Fibroblast of villous mesenchyme (primary cell): Measurements from ENCODE around the gene POFUT2. TPM values are rescaled to one million over a fixed set of nuclear protein-coding genes. Genes with fewer than 3 reads are reported as not detected.

ENCODE experiments used
- DNase-seq: peaks from one replicate; pipeline ENCODE4 v3.0.0-alpha.2; 2010; ENCODE audit warnings: low read depth
- H3K4me3 ChIP-seq: 2 replicates; pipeline ENCODE4 v1.5.1; 2011; ENCODE audit warnings: low read depth, mild to moderate bottlenecking, low read length
- total RNA-seq: library from RNA; depleted of rRNA; stranded (reverse); fragments of >200 nt; gene quantifications from 2 replicates; pipeline ENCODE4 v1.2.3, GENCODE V29; 2012
- TF ChIP-seq, protein P1 (sequence below): IDR thresholded peaks from 2 replicates; pipeline ENCODE4 v1.5.1; 2012; ENCODE audit warnings: low read depth, mild to moderate bottlenecking, low read length; ENCODE audit not compliant: insufficient read depth

Gene POFUT2, protein sequence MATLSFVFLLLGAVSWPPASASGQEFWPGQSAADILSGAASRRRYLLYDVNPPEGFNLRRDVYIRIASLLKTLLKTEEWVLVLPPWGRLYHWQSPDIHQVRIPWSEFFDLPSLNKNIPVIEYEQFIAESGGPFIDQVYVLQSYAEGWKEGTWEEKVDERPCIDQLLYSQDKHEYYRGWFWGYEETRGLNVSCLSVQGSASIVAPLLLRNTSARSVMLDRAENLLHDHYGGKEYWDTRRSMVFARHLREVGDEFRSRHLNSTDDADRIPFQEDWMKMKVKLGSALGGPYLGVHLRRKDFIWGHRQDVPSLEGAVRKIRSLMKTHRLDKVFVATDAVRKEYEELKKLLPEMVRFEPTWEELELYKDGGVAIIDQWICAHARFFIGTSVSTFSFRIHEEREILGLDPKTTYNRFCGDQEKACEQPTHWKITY
- total RNA-seq = 43.8 and 60.0 TPM in 2 replicates

DNA sequence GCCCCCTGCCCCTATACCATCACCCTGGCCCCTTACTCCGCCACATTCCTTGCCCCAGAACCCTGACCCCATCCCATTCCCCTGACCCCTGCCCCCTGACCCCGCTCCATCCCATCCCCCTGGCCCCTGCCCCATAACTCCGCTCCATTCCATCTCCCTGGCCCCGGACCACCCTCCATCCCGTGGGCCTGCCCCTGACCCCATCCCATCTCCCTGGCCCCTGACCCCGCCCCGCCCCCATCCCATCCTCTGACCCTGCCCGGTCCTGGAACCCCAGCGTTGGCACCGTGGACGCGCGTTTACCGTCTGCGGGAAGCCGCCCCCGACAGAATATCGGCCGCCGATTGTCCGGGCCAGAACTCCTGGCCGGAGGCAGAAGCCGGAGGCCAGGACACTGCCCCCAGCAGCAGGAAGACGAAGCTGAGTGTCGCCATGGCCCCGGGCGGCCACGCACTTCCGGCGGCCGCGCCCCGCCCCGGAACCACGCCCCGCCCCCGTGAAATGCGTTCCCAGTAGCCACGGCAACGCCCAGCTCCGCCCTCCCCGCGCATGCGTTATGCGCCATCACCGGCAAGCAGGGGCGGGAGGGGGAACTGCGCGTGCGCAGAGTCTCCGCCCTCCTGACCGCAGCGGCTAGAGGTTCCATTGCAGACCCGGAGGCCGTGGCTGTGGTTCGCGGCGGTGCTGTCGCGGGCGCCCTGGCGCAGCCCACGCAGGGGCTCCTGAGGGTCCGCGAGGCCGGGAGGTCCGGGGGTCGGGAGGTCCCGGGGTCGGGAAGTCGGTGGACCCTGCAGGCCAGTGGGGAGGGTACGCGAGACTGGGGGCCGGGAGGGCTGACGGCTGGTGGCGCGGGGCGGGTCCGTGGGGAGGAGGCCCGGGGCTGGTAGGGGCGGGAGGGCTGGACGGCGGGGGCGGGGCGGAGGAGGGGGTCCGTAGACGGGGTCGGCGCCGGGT is at the start of gene POFUT2:
Gene POFUT2 (minus strand): TSS at position 458 of the 954 bp plus-strand sequence. CDS start 24 bp downstream, at position 434.
- DNase-seq = peak; percentile 96
- peak within 1 kb of the TSS; percentile 83 for H3K4me3 ChIP-seq
- TF ChIP-seq, protein P1, sequence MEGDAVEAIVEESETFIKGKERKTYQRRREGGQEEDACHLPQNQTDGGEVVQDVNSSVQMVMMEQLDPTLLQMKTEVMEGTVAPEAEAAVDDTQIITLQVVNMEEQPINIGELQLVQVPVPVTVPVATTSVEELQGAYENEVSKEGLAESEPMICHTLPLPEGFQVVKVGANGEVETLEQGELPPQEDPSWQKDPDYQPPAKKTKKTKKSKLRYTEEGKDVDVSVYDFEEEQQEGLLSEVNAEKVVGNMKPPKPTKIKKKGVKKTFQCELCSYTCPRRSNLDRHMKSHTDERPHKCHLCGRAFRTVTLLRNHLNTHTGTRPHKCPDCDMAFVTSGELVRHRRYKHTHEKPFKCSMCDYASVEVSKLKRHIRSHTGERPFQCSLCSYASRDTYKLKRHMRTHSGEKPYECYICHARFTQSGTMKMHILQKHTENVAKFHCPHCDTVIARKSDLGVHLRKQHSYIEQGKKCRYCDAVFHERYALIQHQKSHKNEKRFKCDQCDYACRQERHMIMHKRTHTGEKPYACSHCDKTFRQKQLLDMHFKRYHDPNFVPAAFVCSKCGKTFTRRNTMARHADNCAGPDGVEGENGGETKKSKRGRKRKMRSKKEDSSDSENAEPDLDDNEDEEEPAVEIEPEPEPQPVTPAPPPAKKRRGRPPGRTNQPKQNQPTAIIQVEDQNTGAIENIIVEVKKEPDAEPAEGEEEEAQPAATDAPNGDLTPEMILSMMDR = no peak

DNA sequence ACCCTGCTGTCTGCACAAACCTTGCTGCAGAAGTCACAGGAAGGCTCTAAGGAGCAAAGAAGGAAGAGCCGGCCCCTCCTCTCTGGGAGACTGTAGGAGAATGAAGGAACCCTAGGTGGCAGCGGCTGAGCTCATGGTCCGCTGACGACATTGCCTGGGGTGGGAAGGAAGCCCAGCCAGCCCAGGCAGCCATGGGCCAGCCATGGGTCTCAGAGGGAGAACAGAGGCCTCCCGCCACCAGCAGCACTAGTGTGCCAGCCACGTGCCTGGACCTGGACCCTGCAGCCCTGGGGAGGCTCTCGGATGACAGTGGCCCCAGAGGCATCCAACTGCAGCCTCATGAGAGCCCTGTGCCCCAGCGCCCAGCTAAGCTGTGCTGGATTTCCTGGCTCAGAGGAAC is 49.2 kb upstream of the POFUT2 start:
- no peak for DNase-seq
- TF ChIP-seq, protein P1 = no peak
- no peak overlapping the region for H3K4me3 ChIP-seq

DNA sequence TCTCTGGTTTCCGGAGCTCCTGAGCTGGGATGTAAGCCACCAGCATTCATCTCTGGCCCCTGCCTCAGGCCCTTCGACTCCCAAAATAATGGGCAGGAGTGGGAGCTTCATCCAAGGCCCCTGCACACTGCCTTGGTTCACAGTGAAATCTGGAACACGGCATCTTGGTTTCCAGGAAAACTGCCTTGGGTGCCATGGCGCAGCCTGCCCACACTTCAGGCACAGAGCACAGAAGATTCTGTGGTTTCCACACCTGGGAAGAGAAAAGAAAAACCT is 48.8 kb upstream of the POFUT2 start:
- no peak for DNase-seq
- TF ChIP-seq, protein P1 = no peak
- no peak overlapping the region for H3K4me3 ChIP-seq

DNA sequence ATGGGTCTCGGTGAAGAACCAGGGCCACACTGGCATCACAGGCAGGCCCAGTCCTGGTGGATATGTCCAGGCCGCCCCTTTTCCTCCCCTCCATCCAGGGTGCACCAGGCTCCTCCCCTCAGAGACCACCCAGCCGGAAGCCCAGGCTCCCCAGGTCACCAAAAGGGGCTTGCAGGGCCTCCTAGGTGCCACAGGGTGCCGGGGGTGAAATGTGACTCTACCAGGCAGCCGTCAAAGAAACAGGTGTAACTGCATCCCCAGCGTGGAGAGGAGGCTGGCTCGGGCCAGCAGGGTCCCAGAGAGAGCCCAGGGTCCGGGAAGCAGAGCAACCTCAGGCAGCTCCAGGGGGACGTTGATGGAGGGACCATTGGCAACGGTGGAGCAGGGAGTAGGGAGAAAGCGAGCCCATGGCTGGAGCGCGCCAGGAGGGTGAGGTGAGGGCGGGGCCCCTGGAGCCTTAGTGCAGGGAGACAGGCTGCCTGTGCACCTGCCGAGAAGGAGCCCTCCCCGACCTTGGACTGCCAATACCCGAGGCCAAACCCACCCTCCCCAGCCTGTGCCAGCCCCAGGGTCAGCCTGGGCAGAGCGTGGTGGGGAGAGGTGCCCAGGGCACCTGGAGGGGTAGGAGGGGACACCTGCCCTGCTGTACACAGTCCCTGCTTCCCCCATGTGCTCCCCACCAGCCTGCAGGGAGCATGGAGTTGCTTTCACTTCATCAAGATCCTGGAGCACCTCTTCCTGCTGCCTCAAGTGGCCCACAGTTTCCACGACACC is 48.3 kb upstream of the POFUT2 start:
- H3K4me3 ChIP-seq = no peak overlapping the region
- TF ChIP-seq, protein P1 = no peak
- DNase-seq = no peak

DNA sequence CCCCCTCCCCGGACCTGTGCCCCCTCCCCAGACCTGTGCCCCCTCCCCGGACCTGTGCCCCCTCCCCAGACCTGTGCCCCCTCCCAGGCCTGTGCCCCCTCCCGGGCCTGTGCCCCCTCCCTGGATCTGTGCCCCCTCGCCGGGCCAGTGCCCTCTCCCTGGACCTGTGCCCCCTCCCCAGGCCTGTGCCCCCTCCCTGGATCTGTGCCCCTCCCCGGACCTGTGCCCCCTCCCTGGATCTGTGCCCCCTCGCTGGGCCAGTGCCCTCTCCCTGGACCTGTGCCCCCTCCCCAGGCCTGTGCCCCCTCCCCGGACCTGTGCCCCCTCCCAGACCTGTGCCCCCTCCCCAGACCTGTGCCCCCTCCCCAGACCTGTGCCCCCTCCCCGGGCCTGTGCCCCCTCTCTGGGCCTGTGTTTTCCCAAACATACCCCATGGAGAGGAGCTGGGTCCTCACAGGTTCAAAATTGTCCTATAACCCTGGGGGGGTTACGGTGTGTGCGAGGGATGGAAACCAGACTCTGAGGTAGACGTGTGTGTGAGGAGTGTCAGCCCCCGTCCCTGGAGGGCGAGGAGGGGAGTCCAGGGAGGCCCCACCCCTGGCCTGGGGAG is 47.6 kb upstream of the POFUT2 start:
- no peak overlapping the region for H3K4me3 ChIP-seq
- TF ChIP-seq, protein P1 = no peak
- no peak for DNase-seq

DNA sequence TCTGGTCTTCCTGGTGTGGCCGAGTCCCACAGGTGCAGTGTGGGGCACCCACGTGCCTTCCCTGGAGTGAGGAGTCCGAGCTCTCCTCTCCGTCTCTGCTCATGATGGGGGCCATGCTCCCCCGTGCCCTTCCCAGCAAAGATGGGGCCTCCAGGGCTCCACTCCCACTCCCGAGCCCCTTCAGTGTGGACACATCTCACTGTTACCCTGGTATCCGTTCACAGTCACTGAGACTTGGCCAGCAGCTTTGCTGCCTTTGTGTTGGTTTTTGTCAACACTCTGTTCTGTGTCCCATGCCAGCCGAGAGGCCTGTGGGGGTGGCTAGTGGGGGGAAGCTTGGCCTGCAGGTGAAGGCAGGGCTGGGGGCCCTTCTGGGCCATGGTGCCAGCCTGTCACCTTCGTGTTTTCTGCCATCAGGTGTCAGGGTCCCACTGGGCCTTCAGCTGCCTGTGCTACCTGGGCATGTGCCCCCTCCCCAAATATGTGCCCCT is 46.9 kb upstream of the POFUT2 start:
- no peak overlapping the region for H3K4me3 ChIP-seq
- TF ChIP-seq, protein P1 = no peak
- no peak for DNase-seq
